Aorta (tissue), 5 donors: Measurements from ENCODE around the gene ANTXRL. TPM values are rescaled to one million over a fixed set of nuclear protein-coding genes. Genes with fewer than 3 reads are reported as not detected.

Experiments used
- ATAC-seq: fragments of 200-7000 bp; cut with Tn5 transposase; one replicate; pipeline ENCODE4 v1.9.1; 2022; ENCODE audit warnings: moderate library complexity; ENCODE audit not compliant: low FRiP score
- DNase-seq, 2 donors: peaks; one replicate each; pipeline ENCODE4 v3.0.0-alpha.2; 2020
- H3K27ac ChIP-seq, 2 donors: one replicate each; pipeline ENCODE4 v1.5.1; 2013; ENCODE audit warnings: low read length in 2 of 2, mild to moderate bottlenecking in 2 of 2, moderate library complexity in 2 of 2, control low read depth in 1 of 2, inconsistent platforms in 1 of 2, low read depth in 1 of 2
- H3K27me3 ChIP-seq, 2 donors: one replicate each; pipeline ENCODE4 v1.6.1; 2013; ENCODE audit warnings: control low read depth in 1 of 2, low read length in 1 of 2, mild to moderate bottlenecking in 1 of 2, moderate library complexity in 1 of 2; ENCODE audit not compliant: insufficient read depth in 2 of 2, control insufficient read depth in 1 of 2
- H3K36me3 ChIP-seq, 2 donors: one replicate each; pipeline ENCODE4 v1.6.1; 2013; ENCODE audit warnings: control low read depth in 1 of 2, low read length in 1 of 2, mild to moderate bottlenecking in 1 of 2; ENCODE audit not compliant: insufficient read depth in 2 of 2, control insufficient read depth in 1 of 2
- H3K4me1 ChIP-seq, 2 donors: one replicate each; pipeline ENCODE4 v1.6.1; 2013; ENCODE audit warnings: low read length in 2 of 2, control low read depth in 1 of 2, mild to moderate bottlenecking in 1 of 2, moderate library complexity in 1 of 2; ENCODE audit not compliant: insufficient read depth in 2 of 2, control insufficient read depth in 1 of 2
- H3K4me3 ChIP-seq, 2 donors: one replicate each; pipeline ENCODE4 v1.5.1; 2013; ENCODE audit warnings: low read length in 2 of 2, control low read depth in 1 of 2, mild to moderate bottlenecking in 1 of 2
- H3K9me3 ChIP-seq: one replicate; pipeline ENCODE4 v1.6.1; 2013; ENCODE audit warnings: mild to moderate bottlenecking, low read length; ENCODE audit not compliant: control insufficient read depth
- WGBS, 2 donors: extraction: QIAGEN DNeasy Blood & Tissue Kit; methylation state at CpG; one replicate each; pipeline ENCODE4 v1.1.7; 2013; 5-methylcytosine and 5-hydroxymethylcytosine counted together
- intact Hi-C, 2 donors: fragments of 100-400 bp; cut with DNase I; formaldehyde crosslinking; loops; one replicate each; pipeline versions ENCODE4 v1.14.2 to v1.15.0; 2022
- polyA plus RNA-seq, 2 donors: library from polyadenylated mRNA; stranded (reverse); fragments of 200-250 nt; gene quantifications; one replicate each; pipeline ENCODE4 v1.2.3, GENCODE V29; 2013
- total RNA-seq, 2 donors: library from RNA; stranded (reverse); fragmentation: NEBNext Ultra II Directional; extraction: Animal tissue kit (Norgen Biotek cat#: 25700); gene quantifications; one replicate each; pipeline ENCODE4 v1.2.1, GENCODE V29; 2021
- donor health status: healthy with polysubstance abuse.
- donor health status: Bipolar disorder and iron deficiency.
- donor health status: DM: no; HTN: no; CAD: no.
- donor health status: DM: no; HTN: no; CAD: no.
- donor health status: DM: yes; HTN: yes; CAD: no.

The ANTXRL gene
- total and polyA plus RNA-seq, 4 donors: 0.60 TPM; not detected in 3

- ATAC-seq (no peak), DNase-seq (no peak)
- intact Hi-C loops: no loop called here
- 56 to 60% methylated on average over 6 of the region's 6 CpGs for WGBS, 2 donors
- no peaks in the 10 kb centered on the region for H3K36me3 ChIP-seq
- no peaks in the 10 kb centered on the region for H3K9me3 ChIP-seq
- H3K27me3 ChIP-seq: no peaks in the 10 kb centered on the region
- peak overlapping the region in 1 of 2 donors; percentile 37 for H3K27ac ChIP-seq
- H3K4me3 ChIP-seq: no peak overlapping the region
- H3K4me1 ChIP-seq: no peaks in the 10 kb centered on the region
These were observed 3.1 kb upstream of the ANTXRL start for GRCh38 chr10:46283580-46284285.

- Histone ChIP-seq H3K27me3 (no peaks in the 10 kb centered on the region), H3K36me3 (no peaks in the 10 kb centered on the region), H3K27ac (peak overlapping the region in 1 of 2 donors; percentile 37), H3K4me3 (peak overlapping the region; percentile 55 to 69), H3K4me1 (no peaks in the 10 kb centered on the region), H3K9me3 (no peaks in the 10 kb centered on the region)
- WGBS, 2 donors: 2% methylated on average over 66 to 82 of the region's 82 CpGs
- peak; percentile 86 to 93 for DNase-seq
- ATAC-seq: peak; percentile 95
- intact Hi-C loops: no loop called here
These were observed 2.2 kb upstream of the ANTXRL start for GRCh38 chr10:46284286-46285229.

- no peak for DNase-seq
- no peaks in the 10 kb centered on the region for H3K27me3 ChIP-seq
- no peaks in the 10 kb centered on the region for H3K4me1 ChIP-seq
- no peaks in the 10 kb centered on the region for H3K9me3 ChIP-seq
- no peak for ATAC-seq
- no peaks in the 10 kb centered on the region for H3K36me3 ChIP-seq
- 83 to 86% methylated on average over 3 of the region's 3 CpGs for WGBS, 2 donors
- H3K27ac ChIP-seq: no peak overlapping the region
- peak overlapping the region; percentile 55 to 69 for H3K4me3 ChIP-seq
- intact Hi-C loops: no loop called here
These were observed 1.5 kb upstream of the ANTXRL start for GRCh38 chr10:46285300-46285699.

GRCh38 chr10:46285966-46286620 lies 704 bp upstream of the ANTXRL start:
- Histone ChIP-seq H3K27ac (no peak overlapping the region), H3K4me1 (no peaks in the 10 kb centered on the region), H3K27me3 (no peaks in the 10 kb centered on the region), H3K36me3 (no peaks in the 10 kb centered on the region), H3K4me3 (no peak overlapping the region), H3K9me3 (no peaks in the 10 kb centered on the region)
- 84 to 87% methylated on average over 5 of the region's 5 CpGs for WGBS, 2 donors
- ATAC-seq (no peak), DNase-seq (peak in 1 of 2 donors; percentile 47)
- intact Hi-C loops: no loop called here

DNA sequence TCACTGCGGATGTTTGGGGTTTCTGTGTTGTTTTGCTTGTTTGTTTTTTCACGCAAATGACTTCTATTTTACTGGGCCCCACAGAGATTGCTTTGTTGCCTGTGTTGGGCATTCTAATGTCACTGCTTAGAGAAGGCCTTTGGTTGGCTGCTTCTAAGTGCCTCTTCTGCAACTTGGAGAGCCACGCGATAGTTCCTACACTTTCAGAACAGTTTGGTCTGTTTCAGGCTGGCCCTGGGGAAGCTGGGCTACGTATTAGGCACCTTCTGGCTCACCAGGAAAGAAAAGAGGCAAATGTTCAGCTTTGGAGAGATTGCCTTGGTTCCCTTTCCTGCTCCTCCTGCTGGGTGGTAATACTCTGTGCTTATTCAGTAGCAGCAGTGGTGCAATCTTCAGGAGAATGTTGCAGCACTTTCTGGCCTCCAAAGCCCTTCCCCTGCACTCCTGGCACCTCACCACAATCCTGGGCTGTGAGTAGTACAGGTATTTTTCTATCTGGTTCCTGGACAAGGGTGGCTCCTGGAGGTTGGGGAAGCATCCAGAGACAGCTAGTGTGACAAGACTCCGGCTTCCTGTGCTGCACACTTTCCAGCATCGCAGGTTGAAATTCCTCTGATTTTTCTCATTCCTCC lies 1.2 kb downstream of the ANTXRL start:
- Histone ChIP-seq H3K27me3 (no peaks in the 10 kb centered on the region), H3K4me3 (no peak overlapping the region), H3K9me3 (no peaks in the 10 kb centered on the region), H3K4me1 (no peaks in the 10 kb centered on the region), H3K36me3 (no peaks in the 10 kb centered on the region), H3K27ac (no peak overlapping the region)
- ATAC-seq (no peak), DNase-seq (no peak)
- 92 to 95% methylated on average over 7 of the region's 7 CpGs for WGBS, 2 donors
- intact Hi-C loops: no loop called here

DNA sequence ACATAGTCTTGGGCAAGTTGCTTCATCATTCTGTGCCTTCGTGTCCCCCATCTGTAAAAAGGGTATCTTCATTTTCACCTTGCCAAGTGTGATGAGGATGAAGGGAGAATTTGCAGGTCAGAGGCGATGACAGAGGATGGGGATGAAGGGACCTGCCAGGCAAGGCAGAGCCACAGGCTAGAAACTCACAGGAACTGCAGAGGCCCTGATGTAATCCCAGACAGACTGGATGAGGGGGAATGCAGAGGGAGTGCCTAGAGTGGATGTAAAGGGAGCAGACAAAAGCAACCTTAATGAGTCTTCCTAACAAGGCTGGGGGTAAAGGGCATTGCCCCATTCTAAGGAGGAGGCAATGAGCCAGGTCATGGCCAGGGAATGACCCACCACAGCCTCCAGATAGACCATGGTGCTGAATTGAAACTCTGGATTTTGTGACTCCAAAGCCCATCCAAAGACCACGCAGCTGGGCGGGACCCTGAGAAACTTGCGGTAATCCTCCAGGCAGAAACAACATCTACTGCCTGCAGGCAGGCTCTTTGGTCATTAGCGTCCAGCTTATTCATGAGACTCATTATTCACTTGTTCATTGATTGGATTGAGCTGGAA lies 1.9 kb downstream of the ANTXRL start:
- Histone ChIP-seq H3K9me3 (no peaks in the 10 kb centered on the region), H3K4me1 (no peaks in the 10 kb centered on the region), H3K27me3 (no peaks in the 10 kb centered on the region), H3K27ac (no peak overlapping the region), H3K4me3 (no peak overlapping the region), H3K36me3 (no peaks in the 10 kb centered on the region)
- intact Hi-C loops: no loop called here
- no peak for DNase-seq
- WGBS, 2 donors: 96 to 98% methylated on average over 6 of the region's 6 CpGs
- no peak for ATAC-seq

DNA sequence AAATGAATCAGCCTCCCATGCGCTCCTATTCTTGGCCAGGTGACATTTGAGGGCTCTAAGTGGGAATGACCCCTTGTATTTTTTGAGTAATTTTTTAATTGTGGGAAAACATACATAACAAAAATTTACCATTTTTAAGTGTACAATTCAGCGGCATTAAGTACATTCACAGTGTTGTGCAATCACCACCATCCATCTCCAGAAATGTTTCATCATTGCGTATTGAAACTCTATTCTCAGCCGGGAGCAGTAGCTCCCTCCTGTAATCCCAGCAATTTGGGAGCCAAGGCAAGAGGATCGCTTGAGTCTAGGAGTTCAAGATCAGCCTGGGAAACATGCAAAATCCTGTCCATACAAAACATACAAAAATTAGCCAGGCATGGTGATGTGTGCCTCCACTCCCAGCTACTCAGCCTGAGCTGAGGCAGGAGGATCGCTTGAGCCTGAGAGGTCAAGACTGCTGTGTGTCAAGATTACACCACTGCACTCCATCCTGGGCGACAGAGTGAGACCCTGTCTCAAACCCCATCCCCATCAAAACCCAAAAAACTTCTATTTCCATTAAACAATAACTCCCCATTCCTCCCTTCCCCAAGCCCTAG lies 2.5 kb downstream of the ANTXRL start:
- no peaks in the 10 kb centered on the region for H3K36me3 ChIP-seq
- no peak overlapping the region for H3K27ac ChIP-seq
- no peaks in the 10 kb centered on the region for H3K9me3 ChIP-seq
- DNase-seq: no peak
- no peak for ATAC-seq
- H3K4me1 ChIP-seq: no peaks in the 10 kb centered on the region
- no peak overlapping the region for H3K4me3 ChIP-seq
- no peaks in the 10 kb centered on the region for H3K27me3 ChIP-seq
- 96 to 98% methylated on average over 7 of the region's 7 CpGs for WGBS, 2 donors
- intact Hi-C loops: no loop called here
